ENCODE measurements around the gene C1QTNF7.

Gene C1QTNF7

GRCh38 chr4:15457406-15458201, 29.8 kb downstream of the C1QTNF7 start:
- H3K9me3 ChIP-seq (replicated peaks in 1 of 11), result no peaks in the 10 kb centered on the region
- peak overlapping the region in 4 of 11 experiments; percentile 3 to 12 (median 10); a peak in 5 of 22 replicates for H3K27ac ChIP-seq
- TF ChIP-seq Cebpa-rat (IDR thresholded peaks at IDR 0.05), result no peak
- peak overlapping the region; percentile 21 to 75 (median 47); a peak in 21 of 22 replicates for H3K4me2 ChIP-seq
- H4K20me1 ChIP-seq, result no peaks in the 10 kb centered on the region
- 0 out of 22 replicates have a peak overlapping the region, but pooled peaks of 2 of the 11 experiments have one; percentile 6 to 50 for H3K9ac ChIP-seq
- peaks cover 10 to 39% (median 30%) of the 10 kb centered on the region in 10 experiments for H3K4me1 ChIP-seq
- no peak overlapping the region for H3K4me3 ChIP-seq
- no peaks in the 10 kb centered on the region for H3K27me3 ChIP-seq
- H3K36me3 ChIP-seq, result no peaks in the 10 kb centered on the region

GRCh38 chr4:15458616-15459015, 30.8 kb downstream of the C1QTNF7 start:
- no peak for TF ChIP-seq Cebpa-rat (IDR thresholded peaks at IDR 0.05)
- H3K4me3 ChIP-seq, result no peak overlapping the region

GRCh38 chr4:15459706-15460105, 31.9 kb downstream of the C1QTNF7 start:
- H3K4me1 ChIP-seq, result peaks cover 10 to 35% (median 29%) of the 10 kb centered on the region in 10 experiments
- no peaks in the 10 kb centered on the region for H3K36me3 ChIP-seq
- H3K27me3 ChIP-seq, result no peaks in the 10 kb centered on the region
- no peaks in the 10 kb centered on the region for H3K9me3 ChIP-seq (replicated peaks in 1 of 11)
- H3K9ac ChIP-seq, result no peak overlapping the region
- TF ChIP-seq Cebpa-rat (IDR thresholded peaks at IDR 0.05), result no peak
- H3K4me3 ChIP-seq, result no peak overlapping the region
- H3K4me2 ChIP-seq, result no peak overlapping the region
- H4K20me1 ChIP-seq, result no peaks in the 10 kb centered on the region
- no peak overlapping the region for H3K27ac ChIP-seq

More at GRCh38 chr4:15458616-15459015, 30.8 kb downstream of the C1QTNF7 start:
- Histone ChIP-seq H3K27ac (no peak overlapping the region), H3K9me3 (replicated peaks in 1 of 11) (no peaks in the 10 kb centered on the region), H4K20me1 (no peaks in the 10 kb centered on the region), H3K27me3 (no peaks in the 10 kb centered on the region), H3K36me3 (no peaks in the 10 kb centered on the region), H3K9ac (no peak overlapping the region), H3K4me1 (peaks cover 10 to 35% (median 29%) of the 10 kb centered on the region in 10 experiments), H3K4me2 (no peak overlapping the region)

- H3K9me3 ChIP-seq (replicated peaks in 1 of 11), result peaks cover 0 to 13% (median 0%) of the 10 kb centered on the region in 11 experiments; a peak in 5 of 22 replicates
- H3K27ac ChIP-seq, result no peak overlapping the region
- no peak for TF ChIP-seq Cebpa-rat (IDR thresholded peaks at IDR 0.05)
- peak overlapping the region in 10 of 11 experiments; percentile 10 to 62 (median 33); a peak in 12 of 22 replicates for H3K4me2 ChIP-seq
- no peaks in the 10 kb centered on the region for H3K36me3 ChIP-seq
- peaks cover 7 to 24% (median 13%) of the 10 kb centered on the region in 10 experiments; a peak in 17 of 20 replicates for H3K4me1 ChIP-seq
- no peaks in the 10 kb centered on the region for H4K20me1 ChIP-seq
- H3K4me3 ChIP-seq, result peak overlapping the region in 1 of 10 experiments; percentile 10; a peak in 1 of 20 replicates
- no peak overlapping the region for H3K9ac ChIP-seq
- no peaks in the 10 kb centered on the region for H3K27me3 ChIP-seq
These were observed 38.8 kb downstream of the C1QTNF7 start for GRCh38 chr4:15466596-15466995.

- H3K9ac ChIP-seq, result peak within 1 kb of the TSS in 2 of 11 experiments; percentile 24 to 28; a peak in 2 of 22 replicates
- H3K9me3 ChIP-seq (replicated peaks in 1 of 11), result peaks cover 0 to 13% (median 0%) of the 10 kb centered on the region in 11 experiments; a peak in 5 of 22 replicates
- no peaks in the 10 kb centered on the region for H3K36me3 ChIP-seq
- H3K4me3 ChIP-seq, result peak within 1 kb of the TSS in 6 of 10 experiments; percentile 12 to 56 (median 38); a peak in 11 of 20 replicates
- peak within 1 kb of the TSS in 1 of 11 experiments; percentile 31; a peak in 1 of 22 replicates for H3K27ac ChIP-seq
- H3K27me3 ChIP-seq, result no peaks in the 10 kb centered on the region
- H4K20me1 ChIP-seq, result no peaks in the 10 kb centered on the region
- H3K4me1 ChIP-seq, result peaks cover 7 to 24% (median 13%) of the 10 kb centered on the region in 10 experiments; a peak in 17 of 20 replicates
- no peak for TF ChIP-seq Cebpa-rat (IDR thresholded peaks at IDR 0.05)
- H3K4me2 ChIP-seq, result peak within 1 kb of the TSS; percentile 37 to 72 (median 62); a peak in 21 of 22 replicates
These were observed 41.7 kb downstream of the C1QTNF7 start, which contains the start of gene CC2D2A for GRCh38 chr4:15469402-15470127. Gene CC2D2A, plus strand, starts transcription at chr4:15469882. Its CDS starts 6,051 bp downstream, at chr4:15475933.

- H3K9ac ChIP-seq, result peak overlapping the region in 2 of 11 experiments; percentile 24 to 28; a peak in 2 of 22 replicates
- H3K4me2 ChIP-seq, result peak overlapping the region; percentile 37 to 72 (median 62); a peak in 21 of 22 replicates
- no peaks in the 10 kb centered on the region for H3K27me3 ChIP-seq
- peaks cover 0 to 13% (median 0%) of the 10 kb centered on the region in 11 experiments; a peak in 5 of 22 replicates for H3K9me3 ChIP-seq (replicated peaks in 1 of 11)
- peaks cover 7 to 24% (median 13%) of the 10 kb centered on the region in 10 experiments; a peak in 17 of 20 replicates for H3K4me1 ChIP-seq
- H3K36me3 ChIP-seq, result no peaks in the 10 kb centered on the region
- peak overlapping the region in 6 of 10 experiments; percentile 12 to 56 (median 38); a peak in 11 of 20 replicates for H3K4me3 ChIP-seq
- H4K20me1 ChIP-seq, result no peaks in the 10 kb centered on the region
- H3K27ac ChIP-seq, result peak overlapping the region in 1 of 11 experiments; percentile 31; a peak in 1 of 22 replicates
- TF ChIP-seq Cebpa-rat (IDR thresholded peaks at IDR 0.05), result no peak
These were observed 42.3 kb downstream of the C1QTNF7 start for GRCh38 chr4:15470128-15470475.

- TF ChIP-seq Cebpa-rat (IDR thresholded peaks at IDR 0.05), result no peak
- Histone ChIP-seq H3K27ac (no peak overlapping the region), H3K36me3 (0 out of 22 replicates have a peak, but pooled peaks cover 0 to 4% (median 0%) of the 10 kb centered on the region in 11 experiments), H3K9ac (no peak overlapping the region), H3K27me3 (no peaks in the 10 kb centered on the region), H3K4me3 (no peak overlapping the region), H3K4me1 (no peaks in the 10 kb centered on the region; a peak in 1 of 20 replicates), H3K9me3 (replicated peaks in 1 of 11) (no peaks in the 10 kb centered on the region), H4K20me1 (no peaks in the 10 kb centered on the region), H3K4me2 (no peak overlapping the region)
These were observed 48.6 kb downstream of the C1QTNF7 start for GRCh38 chr4:15476396-15476795.

- H3K9me3 ChIP-seq (replicated peaks in 1 of 11), result no peaks in the 10 kb centered on the region
- no peaks in the 10 kb centered on the region for H4K20me1 ChIP-seq
- no peak for TF ChIP-seq Cebpa-rat (IDR thresholded peaks at IDR 0.05)
- H3K4me3 ChIP-seq, result no peak overlapping the region
- H3K27ac ChIP-seq, result no peak overlapping the region
- H3K4me2 ChIP-seq, result no peak overlapping the region
- H3K4me1 ChIP-seq, result peaks cover 0 to under 1% (median 0%) of the 10 kb centered on the region in 10 experiments; a peak in 1 of 20 replicates
- no peak overlapping the region for H3K9ac ChIP-seq
- H3K27me3 ChIP-seq, result no peaks in the 10 kb centered on the region
- H3K36me3 ChIP-seq, result 0 out of 22 replicates have a peak, but pooled peaks cover 0 to 4% (median 0%) of the 10 kb centered on the region in 11 experiments
These were observed 50.9 kb downstream of the C1QTNF7 start for GRCh38 chr4:15478724-15479088.
